Choroid plexus epithelial cell (primary cell): Measurements from ENCODE around the gene KLHL17.

Experiments used
- DNase-seq: peaks from one replicate; pipeline ENCODE4 v3.0.0-alpha.2; 2010; ENCODE audit warnings: low read depth
- H3K4me3 ChIP-seq: 2 replicates; pipeline ENCODE4 v1.5.1; 2011; ENCODE audit warnings: low read depth, mild to moderate bottlenecking, control low read depth, low read length, moderate library complexity
- TF ChIP-seq, protein P1 (sequence below): conservative IDR thresholded peaks from 2 replicates; pipeline ENCODE4 v1.5.1; 2011; ENCODE audit warnings: low read depth, mild to moderate bottlenecking, control low read depth, inconsistent platforms, low read length, moderate library complexity

Gene KLHL17

DNA sequence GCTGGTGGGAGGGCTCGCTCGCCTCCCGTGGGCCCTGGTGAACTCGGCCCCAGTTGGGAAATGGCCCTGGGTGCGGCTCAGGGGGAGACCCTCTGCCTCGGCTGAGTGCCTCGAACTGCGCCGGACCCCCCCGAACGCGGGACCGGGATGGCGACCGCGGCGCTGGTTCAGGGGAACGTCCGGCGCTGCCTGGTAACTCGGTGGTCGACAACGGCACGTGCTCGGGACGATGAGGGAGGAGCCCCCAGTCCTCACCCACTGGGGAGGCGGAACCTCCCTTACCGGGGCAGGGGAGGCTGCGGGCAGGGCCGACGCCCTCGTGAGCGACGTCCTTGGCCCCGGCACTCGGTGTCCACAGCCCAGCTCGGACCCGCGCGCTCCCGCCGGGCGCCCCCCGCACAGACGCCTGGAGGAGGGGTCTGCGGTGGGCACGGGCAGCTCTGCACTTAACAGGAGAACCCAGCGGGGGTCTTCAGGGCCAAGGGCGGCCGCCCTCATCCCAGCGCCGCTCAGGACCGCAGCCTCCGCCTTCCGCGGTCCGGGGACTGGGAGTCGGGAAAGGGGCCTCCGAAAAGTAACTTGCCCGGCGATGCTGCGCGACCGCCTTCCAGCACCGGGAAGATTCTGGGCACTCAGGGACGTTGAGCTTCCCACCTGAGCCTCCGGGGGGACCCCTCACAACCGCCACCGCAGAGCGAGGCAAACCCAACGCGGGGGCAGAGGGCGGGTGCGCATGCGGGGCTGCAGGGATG, 37.8 kb downstream of the KLHL17 start:
- DNase-seq, result no peak
- H3K4me3 ChIP-seq, result peak overlapping the region; percentile 69
- TF ChIP-seq, protein P1, sequence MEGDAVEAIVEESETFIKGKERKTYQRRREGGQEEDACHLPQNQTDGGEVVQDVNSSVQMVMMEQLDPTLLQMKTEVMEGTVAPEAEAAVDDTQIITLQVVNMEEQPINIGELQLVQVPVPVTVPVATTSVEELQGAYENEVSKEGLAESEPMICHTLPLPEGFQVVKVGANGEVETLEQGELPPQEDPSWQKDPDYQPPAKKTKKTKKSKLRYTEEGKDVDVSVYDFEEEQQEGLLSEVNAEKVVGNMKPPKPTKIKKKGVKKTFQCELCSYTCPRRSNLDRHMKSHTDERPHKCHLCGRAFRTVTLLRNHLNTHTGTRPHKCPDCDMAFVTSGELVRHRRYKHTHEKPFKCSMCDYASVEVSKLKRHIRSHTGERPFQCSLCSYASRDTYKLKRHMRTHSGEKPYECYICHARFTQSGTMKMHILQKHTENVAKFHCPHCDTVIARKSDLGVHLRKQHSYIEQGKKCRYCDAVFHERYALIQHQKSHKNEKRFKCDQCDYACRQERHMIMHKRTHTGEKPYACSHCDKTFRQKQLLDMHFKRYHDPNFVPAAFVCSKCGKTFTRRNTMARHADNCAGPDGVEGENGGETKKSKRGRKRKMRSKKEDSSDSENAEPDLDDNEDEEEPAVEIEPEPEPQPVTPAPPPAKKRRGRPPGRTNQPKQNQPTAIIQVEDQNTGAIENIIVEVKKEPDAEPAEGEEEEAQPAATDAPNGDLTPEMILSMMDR, result no peak

DNA sequence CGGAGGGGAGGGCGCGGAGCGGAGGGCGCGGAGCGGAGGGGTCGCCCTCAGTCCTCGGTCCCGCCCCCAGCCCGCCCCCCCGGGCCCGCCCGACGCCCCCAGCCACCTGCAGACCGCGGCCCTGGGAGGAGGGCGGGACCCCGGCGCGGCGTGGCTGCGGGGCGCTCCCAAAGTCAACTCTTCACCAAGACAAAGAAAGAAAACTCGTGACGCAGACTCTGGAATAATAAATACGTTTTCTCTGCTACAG, 38.3 kb downstream of the KLHL17 start:
- no peak for DNase-seq
- H3K4me3 ChIP-seq, result peak overlapping the region; percentile 69
- TF ChIP-seq, protein P1, result no peak

DNA sequence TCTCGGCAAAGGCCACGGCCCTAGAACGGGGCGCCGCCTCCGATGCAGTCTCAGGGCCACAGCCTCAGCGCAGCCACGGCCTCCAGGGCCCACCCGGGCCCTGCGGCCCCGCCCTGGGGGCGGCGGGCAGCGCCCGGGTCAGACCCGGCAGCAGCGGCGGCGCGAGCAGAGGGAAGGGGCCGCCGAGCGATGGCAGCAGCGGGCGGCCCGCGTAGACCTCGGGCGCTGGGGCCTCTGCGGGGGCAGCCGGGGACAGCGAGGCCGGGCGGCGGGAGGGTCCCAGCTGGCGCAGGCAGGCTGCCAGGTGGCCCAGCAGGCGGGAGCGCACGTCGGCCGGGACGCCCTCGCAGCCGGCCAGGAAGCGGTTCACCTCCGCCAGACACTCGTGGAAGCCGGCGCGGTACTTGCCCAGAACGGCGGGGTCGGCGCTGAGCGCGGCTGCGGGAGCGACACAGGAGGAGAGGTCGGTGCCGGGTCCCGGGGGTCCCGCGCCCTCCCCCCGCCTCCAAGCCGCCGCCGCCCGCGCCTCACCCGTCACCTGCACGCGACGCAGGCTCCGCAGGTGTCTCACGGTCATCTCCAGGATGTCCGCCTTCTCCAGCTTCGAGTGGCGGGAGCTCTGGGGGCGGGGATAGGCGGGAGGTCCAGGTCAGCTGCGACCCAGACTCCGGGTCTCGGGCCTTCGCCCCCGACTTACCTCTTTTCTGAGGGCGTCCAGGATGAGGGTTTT, 38.8 kb downstream of the KLHL17 start:
- H3K4me3 ChIP-seq, result peak overlapping the region; percentile 69
- TF ChIP-seq, protein P1, result no peak
- no peak for DNase-seq

DNA sequence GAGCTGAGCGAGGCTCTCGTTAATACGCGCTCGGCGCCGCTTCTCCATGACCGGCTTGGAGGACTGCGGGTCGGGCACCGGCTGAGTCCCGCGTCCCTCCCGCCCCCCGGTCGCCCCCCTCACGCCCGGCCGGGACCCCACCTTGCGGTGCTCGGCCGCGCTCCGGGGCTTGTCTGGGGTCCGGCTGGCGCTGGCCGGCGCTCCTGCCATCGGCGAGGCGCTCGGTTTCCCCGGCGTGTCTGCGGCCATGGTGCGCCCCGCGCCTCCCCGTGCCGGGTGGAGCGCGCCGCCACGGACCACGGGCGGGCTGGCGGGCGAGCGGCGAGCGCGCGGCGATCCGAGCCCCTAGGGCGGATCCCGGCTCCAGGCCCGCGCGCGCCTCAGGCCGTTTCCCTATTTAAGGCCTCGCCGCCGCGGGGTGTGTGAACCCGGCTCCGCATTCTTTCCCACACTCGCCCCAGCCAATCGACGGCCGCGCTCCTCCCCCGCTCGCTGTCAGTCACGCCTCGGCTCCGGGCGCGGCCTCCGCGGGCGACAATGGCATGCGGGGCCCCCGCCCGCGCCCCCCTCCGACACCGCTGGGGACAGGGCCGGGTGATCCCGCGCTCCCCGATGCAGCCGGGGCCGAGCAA, 39.5 kb downstream of the KLHL17 start, which contains the start of gene HES4:
TSS of gene HES4 (minus strand) at position 373 of the 632 bp plus-strand sequence. CDS start at position 249, 124 bp downstream.
- TF ChIP-seq, protein P1, result no peak
- peak within 1 kb of the TSS; percentile 69 for H3K4me3 ChIP-seq
- peak; percentile 95 for DNase-seq

DNA sequence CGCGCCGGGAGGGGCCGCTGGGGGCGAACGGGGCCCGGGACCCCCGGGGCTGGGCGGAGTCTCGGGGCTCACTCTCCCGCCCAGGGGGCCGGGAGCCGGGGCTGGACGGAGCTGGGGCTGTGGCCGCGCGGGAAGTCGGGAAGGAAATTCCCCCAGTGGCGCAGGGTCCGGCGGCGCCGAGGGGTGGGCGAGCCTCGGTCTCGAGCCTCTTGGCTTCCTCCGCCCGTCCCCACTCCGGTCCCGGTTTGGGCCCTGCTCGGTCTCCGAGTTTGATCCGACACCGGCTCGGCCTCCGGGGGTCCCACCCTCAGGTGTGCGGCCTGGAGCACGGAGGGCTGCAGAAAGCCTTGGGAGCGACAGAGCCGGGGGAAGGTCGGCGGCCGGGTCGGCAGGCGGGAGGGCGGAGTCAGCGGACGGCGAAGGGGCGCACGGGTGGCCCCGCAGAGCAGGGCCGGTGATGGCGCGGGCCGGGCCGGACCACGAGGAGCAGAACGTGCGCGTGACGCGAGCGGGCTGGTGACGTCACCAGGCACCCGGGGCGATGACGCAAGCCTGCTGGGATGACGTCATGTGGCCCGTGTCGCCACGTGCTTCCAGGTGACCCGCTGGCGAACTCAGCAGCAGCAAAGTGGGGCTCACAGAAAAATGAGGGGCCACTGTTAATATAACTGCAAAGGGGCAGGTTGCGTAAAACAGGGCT, 40.1 kb downstream of the KLHL17 start:
- H3K4me3 ChIP-seq, result peak overlapping the region; percentile 69
- peak; percentile 90 for DNase-seq
- TF ChIP-seq, protein P1, result no peak

DNA sequence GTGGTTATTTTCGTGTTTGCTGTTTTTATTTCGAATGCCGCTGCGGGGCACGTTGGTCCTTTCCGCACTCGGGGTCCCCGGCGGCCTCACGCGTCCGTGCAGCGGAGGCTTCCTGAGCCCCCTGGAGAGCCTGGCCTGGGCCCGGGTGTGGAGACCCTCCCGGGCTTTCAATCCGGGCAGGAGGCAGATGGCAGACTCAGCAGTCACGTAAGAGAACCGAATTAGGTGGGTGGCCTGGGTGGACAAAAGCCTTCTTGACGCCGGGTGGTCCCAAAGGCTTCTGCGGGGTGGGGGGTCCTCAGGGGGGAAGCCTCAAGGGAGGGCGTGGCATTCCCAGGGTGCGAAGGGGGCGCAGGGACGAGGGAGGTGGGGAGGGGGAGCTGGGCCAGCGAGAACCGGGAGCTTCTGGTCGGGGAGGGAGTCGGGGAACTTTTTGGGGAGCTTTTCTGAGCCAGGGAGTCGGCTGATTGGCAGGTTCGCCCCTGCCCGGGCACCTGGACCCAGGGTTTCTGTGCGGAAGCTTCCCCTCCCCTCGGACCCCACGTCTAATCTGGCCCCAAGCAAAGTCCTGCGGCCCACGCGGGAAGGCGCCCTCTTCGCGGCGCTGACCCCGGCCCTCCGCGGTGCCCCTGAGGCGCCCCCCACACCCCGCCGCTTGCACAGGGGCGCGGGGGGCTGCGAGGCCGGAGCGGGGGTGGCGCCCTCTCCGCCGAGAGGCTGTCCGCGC, 40.8 kb downstream of the KLHL17 start:
- DNase-seq, result no peak
- H3K4me3 ChIP-seq, result peak overlapping the region; percentile 69
- TF ChIP-seq, protein P1, result no peak
